ENCODE data around the gene VSIG10. TPM values are rescaled to one million over a fixed set of nuclear protein-coding genes. Genes with fewer than 3 reads are reported as not detected.
"Not testable (repeated sequence)": the region's sequence is repeated elsewhere in the genome, so short reads cannot be mapped to it uniquely, and the experiment has no call there.

VSIG10 gene
- polyA plus RNA-seq, 4 donors, result 17.6 to 34.5 (median 27.5) TPM

DNA sequence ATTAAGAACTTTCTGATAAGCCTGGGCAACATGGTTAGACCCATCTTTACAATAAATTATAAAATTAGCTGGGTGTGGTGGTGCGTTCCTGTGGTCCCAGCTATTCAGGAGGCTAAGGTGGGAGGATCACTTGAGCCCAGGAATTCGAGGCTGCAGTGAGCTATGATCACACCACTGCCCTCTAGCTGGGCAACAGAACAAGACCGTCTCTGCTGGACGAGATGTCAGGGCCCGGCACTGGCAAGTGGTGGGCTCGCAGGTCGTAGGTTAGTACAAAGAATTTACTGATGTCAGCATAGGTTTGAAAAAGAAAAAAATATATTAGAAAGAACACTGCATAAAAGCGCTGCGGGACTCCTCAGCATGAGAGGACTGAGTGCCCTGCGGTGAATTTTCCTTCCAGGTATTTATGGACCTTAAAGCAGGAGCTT, 15.7 kb upstream of the VSIG10 start:
- no peak for DNase-seq (ENCODE audit: low read depth in 4 of 4, low spot score in 2 of 4)

DNA sequence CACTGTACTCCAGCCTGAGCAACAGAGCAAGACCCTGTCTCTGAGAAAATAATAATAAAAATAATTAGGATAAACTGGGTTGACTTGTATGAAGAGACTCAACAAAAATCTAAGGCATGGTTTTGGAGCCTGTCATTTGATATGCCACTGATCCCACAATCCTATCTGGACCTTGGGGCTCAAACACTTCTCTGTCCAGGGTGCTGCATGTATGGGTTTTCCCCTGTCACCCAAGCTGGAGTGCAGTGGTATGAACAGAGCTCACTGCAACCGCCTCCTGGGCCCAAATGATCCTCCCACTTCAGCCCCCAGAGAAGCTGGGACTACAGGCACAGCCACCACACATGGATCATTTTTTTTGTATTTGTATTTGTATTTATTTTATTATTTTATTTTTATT, 5.3 kb upstream of the VSIG10 start:
- DNase-seq (ENCODE audit: low read depth in 4 of 4, low spot score in 2 of 4), result no peak

DNA sequence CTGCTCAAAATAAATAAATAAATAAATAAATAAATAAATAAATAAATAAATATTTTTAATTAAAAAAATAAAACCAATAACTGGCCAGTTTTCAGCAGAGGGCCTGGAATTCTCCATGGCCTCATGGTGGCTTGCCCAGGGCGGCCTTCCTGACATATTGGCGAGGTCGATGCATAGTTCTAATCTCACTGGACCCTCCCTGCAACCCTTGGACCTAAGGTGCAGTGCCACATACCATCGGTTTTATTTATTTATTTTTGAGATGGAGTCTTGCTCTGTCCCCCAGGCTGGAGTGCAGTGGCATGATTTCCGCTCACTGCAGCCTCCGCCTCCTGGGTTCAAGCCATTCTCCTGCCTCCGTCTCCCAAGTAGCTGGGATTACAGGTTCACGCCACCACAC, 3.9 kb upstream of the VSIG10 start:
- DNase-seq (ENCODE audit: low read depth in 4 of 4, low spot score in 2 of 4), result no peak

DNA sequence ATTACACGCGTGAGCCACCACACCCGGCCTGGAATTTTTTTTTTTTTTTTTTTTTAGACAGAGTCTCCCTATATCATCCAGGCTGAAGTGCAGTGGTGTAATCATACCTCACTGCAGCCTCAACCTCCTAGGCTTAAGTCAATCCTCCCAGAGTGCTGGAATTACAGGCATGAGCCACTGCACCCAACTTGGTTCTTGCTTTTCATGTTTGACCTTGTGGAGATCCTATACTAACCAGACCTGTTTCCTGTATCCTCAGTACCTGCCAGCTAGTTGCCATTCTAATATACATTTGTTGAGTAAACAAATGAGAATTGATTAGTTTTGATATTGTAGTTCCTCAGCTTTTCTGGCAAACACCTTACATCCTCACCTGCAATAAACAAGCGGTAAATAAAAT, 3.2 kb upstream of the VSIG10 start:
- no peak for DNase-seq (ENCODE audit: low read depth in 4 of 4, low spot score in 2 of 4)

DNA sequence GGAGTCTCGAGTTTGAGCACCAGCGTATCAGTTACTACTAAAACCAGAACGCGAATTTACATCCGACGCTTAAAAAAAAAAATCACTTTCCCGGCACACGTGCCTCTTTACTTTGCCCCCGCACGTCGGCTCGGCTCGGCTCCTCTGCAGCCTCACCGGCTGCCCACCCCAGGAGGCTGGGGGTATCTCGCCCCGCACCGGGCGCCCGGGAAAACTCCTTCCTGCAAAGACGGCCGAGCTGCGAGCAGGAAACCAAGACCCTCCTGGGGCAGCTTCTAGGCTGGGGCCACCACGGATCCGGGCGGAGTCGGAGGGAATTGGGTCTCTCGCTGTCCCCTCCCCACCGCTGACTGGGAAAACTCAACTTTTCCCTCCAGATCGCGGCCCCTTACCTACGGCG, 610 bp downstream of the VSIG10 start:
- DNase-seq (ENCODE audit: low read depth in 4 of 4, low spot score in 2 of 4), result peak in 3 of 4 donors; percentile 21 to 31 (median 29)

DNA sequence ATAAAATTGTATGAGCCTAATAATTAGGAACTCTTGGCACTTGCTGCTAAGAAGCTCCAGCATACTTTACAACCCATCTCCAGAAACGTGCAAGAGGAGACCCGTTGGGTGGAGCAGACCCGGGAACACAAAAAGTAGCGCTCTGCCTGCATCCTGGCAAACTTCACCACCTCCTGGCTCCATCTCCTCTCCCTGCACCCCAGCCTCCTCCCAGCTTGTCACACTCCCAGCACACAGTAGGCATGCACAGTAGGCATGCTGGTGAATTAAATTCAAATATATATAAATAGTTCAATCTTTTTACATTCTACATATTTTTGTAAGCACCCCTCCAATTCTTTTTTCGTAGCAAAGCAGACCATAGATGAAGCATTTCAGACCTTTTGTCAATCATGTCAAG, 1.2 kb downstream of the VSIG10 start:
- no peak for DNase-seq (ENCODE audit: low read depth in 4 of 4, low spot score in 2 of 4)

DNA sequence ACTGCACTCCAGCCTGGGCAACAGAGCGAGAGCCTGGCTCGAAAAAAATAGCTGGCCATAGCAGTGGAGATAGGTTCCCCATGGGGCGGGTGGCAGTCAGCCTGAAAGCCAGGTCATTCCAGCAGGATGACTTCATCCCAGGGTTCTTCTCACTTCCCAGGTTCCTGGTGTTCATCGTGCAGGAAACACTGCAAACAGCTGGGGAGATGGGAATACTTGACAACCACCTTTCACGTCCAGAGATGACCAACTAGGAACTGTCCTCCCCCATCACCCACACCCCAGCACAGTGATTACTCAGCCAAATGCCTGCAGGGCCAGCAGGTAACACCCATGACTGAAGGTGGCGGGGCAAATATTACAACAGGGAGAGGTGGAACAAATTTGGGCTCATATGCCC, 1.7 kb downstream of the VSIG10 start:
- DNase-seq (ENCODE audit: low read depth in 4 of 4, low spot score in 2 of 4), result no peak

DNA sequence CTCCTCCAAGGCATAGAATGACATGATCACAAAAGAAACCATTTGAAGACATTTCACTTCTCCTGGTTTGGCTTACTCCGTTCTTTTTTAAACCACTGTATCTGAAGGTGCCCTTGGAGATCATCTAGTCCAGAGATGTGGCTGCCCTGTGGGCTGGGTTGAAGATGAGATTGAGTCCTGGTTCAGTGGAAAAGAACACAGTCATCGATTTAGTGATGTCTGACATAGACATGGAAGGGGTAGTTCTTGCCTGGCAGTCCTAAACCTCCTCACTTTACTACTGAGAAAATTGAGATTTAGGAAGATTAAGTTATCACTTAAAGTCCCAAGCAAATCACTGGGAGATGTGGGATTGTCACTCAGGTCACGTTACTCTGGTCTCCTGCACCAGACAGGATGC, 2.8 kb downstream of the VSIG10 start:
- no peak for DNase-seq (ENCODE audit: low read depth in 4 of 4, low spot score in 2 of 4)

DNA sequence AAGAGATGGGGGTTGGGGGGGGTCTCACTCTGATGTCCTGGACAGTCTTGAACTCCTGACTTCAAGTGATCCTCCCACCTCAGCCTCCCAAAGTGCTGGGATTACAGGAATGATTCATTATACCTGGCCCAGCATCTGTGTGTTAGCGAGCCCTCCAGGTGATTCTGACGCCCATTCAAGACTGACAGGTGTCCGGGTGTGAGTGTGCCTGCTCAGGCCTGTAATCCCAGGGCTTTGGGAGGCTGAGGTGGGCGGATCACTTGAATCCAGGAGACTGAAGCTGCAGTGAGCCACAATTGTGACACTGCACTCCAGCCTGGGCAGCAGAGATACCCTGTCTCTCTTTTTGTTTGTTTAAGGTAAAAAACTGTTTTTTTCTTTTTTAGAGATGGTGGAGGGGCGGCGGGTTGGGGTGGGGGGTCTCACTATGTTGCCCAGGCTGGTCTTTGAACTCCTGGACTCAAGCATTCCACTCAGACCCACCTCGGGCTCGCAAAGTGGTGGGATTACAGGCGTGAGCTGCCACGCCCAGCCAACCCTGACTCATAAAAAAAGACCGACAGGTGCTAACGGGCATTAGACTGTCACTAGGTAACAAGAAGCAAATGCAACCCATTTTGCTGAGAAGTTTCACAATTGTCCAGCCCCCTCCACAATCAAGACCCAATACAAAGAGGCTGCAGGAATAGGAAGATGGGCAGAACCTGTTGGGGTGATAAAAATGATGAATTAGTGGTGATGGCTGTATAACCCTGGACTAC, 4.7 kb downstream of the VSIG10 start:
- no peak for DNase-seq (ENCODE audit: low read depth in 4 of 4, low spot score in 2 of 4)

DNA sequence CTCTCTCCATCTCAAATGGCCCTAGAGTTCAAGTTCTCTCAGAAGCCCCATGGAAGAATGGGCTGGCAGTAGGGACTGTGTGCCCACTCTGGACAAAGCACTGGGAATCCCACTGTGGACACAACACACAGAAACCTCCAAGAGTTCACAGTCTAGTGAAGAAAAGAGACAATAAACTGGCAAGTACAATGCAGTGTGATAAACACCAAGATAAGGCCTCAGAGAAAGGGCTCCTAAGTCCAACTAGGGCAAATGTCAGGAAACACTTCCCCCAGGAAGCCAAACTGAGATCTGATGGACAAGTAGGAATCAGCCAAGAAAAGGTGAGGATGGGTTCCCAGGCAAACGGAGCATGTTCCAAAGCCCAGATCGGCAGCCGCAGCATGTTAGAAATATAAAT, 5.4 kb downstream of the VSIG10 start:
- no peak for DNase-seq (ENCODE audit: low read depth in 4 of 4, low spot score in 2 of 4)

DNA sequence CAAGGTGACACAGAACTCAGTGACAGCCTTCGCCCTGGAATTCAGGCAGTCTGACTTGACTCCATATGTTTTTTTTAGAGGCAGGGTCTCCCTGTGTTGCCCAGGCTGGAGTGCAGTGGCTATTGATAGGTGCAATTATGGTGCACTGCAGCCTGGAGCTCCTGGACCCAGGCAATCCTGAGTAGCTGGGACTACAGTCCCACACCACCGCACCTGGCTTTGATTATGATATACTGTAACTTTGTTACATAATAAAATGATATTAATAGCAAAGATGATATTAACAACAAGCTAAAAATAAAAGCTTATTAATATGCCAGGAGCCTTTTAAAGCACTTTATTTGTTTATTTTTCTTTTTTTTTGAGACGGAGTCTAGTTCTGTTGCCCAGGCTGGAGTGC, 9.8 kb downstream of the VSIG10 start:
- no peak for DNase-seq (ENCODE audit: low read depth in 4 of 4, low spot score in 2 of 4)

DNA sequence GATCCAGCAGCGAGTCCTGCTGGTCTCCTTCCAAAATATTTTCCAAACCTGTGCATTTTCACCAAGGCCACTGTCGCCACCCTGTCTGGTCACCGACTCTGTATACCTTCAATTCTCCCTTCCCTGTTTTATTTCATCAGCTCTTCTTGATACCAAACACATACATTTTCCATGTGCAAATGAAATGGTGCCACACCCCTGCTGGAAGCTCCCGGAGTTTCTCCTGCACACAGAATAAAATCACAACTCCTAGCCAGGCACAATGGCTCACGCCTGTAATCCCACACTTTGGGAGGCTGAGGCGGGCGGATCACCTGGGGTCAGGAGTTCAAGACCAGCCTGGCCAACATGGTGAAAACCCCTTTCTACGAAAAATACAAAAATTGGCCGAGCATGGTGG, 14.0 kb downstream of the VSIG10 start:
- no peak for DNase-seq (ENCODE audit: low read depth in 4 of 4, low spot score in 2 of 4)

DNA sequence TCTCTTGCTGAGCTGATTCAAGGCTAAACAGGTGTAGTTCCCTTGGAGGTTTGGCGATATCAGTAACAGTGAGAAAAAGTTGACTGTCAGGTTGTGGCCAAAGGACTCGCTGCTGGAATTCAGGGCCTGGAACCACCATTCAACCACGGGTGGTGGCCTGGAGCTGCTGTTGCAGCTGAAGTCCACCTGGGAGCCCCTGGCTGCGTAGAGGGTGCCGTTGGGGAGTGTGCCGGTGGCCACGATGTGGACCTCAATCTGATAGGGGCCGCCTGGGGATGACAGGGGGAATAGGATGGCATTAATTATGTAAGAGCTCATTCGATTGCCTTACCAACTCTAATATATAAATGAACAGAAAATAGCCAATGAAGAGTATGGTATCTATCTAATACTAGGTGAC, 21.6 kb downstream of the VSIG10 start:
- DNase-seq (ENCODE audit: low read depth in 4 of 4, low spot score in 2 of 4), result no peak

DNA sequence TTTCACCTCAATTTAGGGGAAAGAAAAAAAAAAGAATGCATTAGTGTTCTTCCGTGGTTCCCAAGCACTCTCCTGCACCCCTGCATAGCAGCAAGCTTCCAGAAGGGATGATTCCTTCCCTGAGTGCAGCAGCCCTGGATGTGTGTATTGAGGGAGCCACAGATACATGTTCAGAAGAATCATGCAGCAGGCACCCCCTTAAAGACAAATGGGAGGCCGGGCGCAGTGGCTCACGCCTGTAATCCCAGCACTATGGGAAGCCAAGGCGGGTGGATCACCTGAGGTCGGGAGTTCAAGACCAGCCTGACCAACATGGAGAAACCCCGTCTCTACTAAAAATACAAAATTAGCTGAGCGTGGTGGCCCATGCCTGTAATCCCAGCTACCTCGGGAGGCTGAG, 22.3 kb downstream of the VSIG10 start:
- not testable (repeated sequence) for DNase-seq (ENCODE audit: low read depth in 4 of 4, low spot score in 2 of 4)

DNA sequence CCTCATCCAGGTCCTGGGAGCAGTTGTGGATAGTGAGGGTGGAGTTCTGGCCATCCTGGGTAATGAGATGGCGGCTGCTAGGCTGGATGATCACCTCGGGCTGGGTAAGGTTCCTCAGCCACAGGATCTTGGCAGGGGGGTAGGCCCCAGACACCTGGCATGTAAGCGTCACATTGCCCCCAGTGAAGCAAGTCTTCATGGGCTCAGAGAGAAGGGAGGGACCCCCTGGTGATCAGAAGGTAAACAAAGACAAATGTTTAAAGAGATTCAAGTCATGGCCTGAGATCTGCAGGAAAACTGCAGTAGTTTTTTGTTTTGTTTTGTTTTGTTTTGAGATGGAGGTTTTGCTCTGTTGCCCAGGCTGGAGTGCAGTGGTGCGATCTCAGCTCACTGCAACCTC, 30.0 kb downstream of the VSIG10 start:
- DNase-seq (ENCODE audit: low read depth in 4 of 4, low spot score in 2 of 4), result no peak

DNA sequence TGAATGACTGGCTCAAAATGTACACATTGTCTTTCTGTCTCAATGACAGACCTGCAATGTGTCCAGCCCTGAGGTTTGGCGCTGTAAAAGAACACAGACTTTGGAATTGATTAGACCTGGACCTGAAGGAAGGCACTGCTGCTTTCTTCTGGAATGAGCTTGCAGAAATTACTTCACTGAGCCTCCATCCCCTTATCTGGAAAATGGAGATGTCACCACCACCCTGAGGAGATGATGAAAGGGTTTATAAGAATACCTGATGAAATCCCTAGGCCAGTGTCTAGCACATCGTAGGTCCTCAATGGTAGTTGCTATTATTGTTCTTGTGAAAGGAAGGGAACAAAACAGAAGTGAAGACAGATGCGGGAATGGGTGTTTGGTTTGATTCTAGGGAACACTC, 33.2 kb downstream of the VSIG10 start:
- DNase-seq (ENCODE audit: low read depth in 4 of 4, low spot score in 2 of 4), result no peak

DNA sequence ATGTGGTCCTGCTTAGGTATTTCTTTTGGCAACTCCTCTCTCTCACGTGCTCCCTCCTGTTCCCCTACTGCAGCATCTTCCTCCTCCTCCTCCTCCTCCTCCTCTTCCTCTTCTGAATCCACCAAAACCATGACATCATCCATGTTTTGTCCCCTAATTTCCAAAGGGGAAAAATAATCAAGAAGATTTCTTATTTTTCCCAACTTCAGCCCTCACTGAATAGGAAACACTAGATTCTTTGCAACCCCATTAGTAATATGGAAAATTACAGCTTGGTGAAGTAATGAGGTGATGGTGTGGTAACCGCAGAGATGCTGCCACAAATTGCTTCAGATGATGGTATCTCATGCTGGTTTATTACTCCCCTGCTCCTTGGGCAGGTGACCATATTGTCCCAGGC, 35.4 kb downstream of the VSIG10 start:
- DNase-seq (ENCODE audit: low read depth in 4 of 4, low spot score in 2 of 4), result no peak

DNA sequence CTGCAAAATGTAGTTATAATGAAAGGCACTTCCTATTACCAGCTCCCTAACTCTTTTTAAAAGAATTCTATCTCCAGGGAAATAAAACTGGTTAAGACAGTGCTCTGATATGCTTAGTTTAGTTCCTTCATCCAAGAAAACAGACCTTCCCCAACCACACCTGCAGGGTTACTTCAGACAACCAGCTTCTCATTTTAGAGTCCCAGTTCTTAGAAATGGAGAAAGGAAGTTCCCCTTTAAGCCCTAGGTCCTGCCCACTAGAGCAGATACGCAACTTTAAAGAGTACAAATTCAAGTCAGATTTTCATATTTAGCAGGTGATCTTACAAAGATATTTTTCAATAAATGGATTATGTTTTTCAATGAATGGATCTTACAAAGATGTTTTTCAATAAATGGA, 38.4 kb downstream of the VSIG10 start:
- no peak for DNase-seq (ENCODE audit: low read depth in 4 of 4, low spot score in 2 of 4)

DNA sequence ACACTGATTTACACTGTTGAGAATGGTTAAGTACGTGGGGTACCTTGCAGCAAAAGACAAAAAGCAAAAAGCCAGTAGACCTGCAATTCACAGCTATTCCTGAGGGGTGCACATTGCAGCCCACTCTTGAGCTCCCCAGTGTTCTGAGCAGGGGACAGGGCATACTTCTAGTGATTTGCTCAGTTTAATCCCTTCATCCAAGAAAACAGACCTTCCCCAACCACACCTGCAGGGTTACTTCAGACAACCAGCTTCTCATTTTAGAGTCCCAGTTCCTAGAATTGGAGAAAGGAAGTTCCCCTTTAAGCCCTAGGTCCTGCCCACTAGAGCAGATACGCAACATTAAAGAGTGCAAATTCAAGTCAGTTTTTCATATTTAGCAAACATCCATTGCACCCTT, 39.2 kb downstream of the VSIG10 start:
- DNase-seq (ENCODE audit: low read depth in 4 of 4, low spot score in 2 of 4), result no peak

DNA sequence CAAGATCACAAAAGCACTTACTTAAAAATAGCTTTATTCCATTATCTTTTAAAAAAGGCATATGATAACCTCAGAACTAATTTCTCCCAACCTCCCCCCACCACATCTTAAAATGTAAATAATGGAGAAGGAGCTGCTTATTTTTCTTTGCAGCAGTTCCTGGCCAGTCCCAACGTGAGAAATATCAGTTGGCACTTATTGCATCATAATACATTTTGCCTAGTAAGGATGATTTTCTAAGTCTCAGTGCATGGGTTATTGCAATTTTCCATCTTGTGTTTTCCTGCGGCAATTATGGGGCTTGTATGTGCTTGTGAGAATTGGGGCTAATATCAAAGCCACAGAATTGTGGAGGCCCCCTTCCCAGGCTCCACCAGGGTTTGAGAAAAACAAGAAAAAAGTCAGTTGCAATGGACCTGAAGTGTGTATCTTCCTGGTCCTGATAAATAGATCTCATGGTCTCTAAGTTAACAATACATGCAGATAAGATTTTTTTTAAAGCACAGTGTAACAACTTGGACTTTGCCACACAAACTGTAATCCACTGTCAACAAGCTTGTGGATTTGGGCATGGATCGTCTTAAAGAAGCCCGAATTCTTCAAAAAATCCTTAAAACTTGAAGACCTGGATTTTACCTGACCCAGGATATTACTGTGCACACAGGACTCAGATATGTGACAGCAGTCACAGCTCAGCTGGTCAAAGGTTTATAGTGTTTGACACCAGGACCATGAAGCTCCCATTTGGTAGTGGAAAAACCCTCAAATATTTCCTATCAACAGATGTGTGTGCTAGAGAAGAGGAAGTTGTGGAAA, 40.0 kb downstream of the VSIG10 start:
- no peak for DNase-seq (ENCODE audit: low read depth in 4 of 4, low spot score in 2 of 4)

DNA sequence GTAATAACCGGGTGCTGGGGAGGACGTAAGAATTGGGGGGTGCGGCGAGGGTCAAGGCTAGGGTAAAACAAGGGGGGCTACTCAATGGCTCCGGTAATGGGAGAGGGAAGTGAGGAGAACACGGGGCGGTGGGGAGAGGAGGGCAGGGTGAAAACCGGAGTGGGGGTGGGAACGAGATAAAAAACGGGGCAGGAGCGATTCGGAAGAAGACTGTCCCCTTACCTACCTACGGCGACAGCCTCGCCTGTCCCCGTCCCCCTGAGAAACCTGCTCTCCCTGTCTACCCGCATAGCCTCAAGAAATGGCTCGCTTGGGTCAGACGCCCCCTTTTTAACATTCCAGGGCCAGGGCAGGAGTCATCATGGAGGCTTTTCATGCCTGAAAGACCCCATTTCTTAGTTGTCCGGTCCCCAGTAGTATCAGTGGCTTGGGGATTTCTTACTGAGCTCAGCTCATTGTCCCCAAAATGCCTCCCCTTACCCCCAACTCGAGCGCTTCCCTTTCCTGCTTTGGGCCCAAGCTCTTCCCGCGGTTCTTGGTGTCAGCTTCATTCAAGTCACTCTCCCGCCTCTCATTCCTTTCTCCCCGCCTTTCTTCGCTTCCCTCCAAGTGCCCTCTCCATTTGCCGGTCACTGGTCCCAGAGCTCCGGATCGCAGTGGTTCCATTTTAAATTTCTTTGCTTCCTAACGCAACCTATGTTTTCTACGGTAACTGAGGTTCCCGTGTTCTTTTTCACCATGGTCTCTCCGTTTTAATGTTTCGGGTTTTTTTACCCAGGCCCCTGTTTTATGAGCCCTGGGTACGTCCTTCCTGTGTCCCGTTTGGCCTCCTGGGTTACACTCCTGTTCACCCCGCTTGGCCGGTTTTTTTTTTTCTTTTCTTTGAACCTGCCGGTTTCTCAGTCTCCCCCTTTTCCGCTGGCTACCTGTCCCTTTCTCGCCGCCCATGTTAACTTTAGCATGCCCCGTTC, 41.7 kb downstream of the VSIG10 start:
- peak in 2 of 4 donors; percentile 39 to 57 for DNase-seq (ENCODE audit: low read depth in 4 of 4, low spot score in 2 of 4)

Data from left renal cortex interstitium (tissue), 4 donors.